ENCODE data around the gene PCA3. TPM values are rescaled to one million over a fixed set of nuclear protein-coding genes. Genes with fewer than 3 reads are reported as not detected.

PCA3 gene
- total and polyA plus RNA-seq, 2 of the 8 experiments (the other 6 are each of a cell fraction or from before 2014, with no cell fraction given), result not detected

- no peak for TF ChIP-seq E2F6 (IDR thresholded peaks at IDR 0.05)
- TF ChIP-seq EP300 (IDR thresholded peaks at IDR 0.05; ENCODE audit: borderline replicate concordance in 1 of 2, low read depth in 2 of 2, low read length in 2 of 2), result no peak
- TF ChIP-seq SP2 (IDR thresholded peaks at IDR 0.05; ENCODE audit: low read length), result no peak
- TF ChIP-seq MAFK (IDR thresholded peaks at IDR 0.05; ENCODE audit: low read depth, low read length), result no peak
- TF ChIP-seq SIX5 (IDR thresholded peaks at IDR 0.05; ENCODE audit: low read depth, low read length), result no peak
- no peak for TF ChIP-seq POU5F1 (IDR thresholded peaks at IDR 0.05; ENCODE audit: low read depth, low read length)
- TF ChIP-seq EZH2 (IDR thresholded peaks at IDR 0.05; ENCODE audit: low read depth, low read length, severe bottlenecking), result no peak
Observed at GRCh38 chr9:76800901-76801300, 36.7 kb downstream of the PCA3 start (continued).

Data from H1 (cell line).